GM12878 (cell line): ENCODE results near the gene MLEC. TPM values are rescaled to one million over a fixed set of nuclear protein-coding genes. Genes with fewer than 3 reads are reported as not detected.

Experiments
- ATAC-seq: fragments of 200-7000 bp; cut with Tn5 transposase; 3 replicates; pipeline ENCODE4 v1.9.1; 2020; ENCODE audit warnings: mild to moderate bottlenecking, moderate library complexity
- BruUV-seq: library from RNA; stranded (reverse); fragments of 400-500 nt; replicated peaks from 2 replicates; lab custom pipeline; 2021; lab: Mats Ljungman, UMichigan
- CTCF ChIA-PET: fragments of 300-600 bp; sonication (Branson Sonifier 250); formaldehyde crosslinking; extraction: SDS; loops from one replicate; lab custom pipeline; 2021; ENCODE audit warnings: inconsistent platforms; lab: Yijun Ruan, JAX
- POLR2A ChIA-PET: fragments of 350-600 bp; formaldehyde crosslinking; extraction: SDS; loops from one replicate; lab custom pipeline; 2021; ENCODE audit warnings: inconsistent platforms; lab: Charles Lee
- RAD21 ChIA-PET: fragments of 300-600 bp; sonication (Branson Sonifier 250); formaldehyde crosslinking; loops from one replicate; lab custom pipeline; 2023; ENCODE audit warnings: antibody characterized with exemption; ENCODE audit not compliant: unreplicated experiment; lab: Charles Lee
- SMC1A ChIA-PET: fragments of 300-600 bp; sonication (Branson Sonifier 250); formaldehyde crosslinking; loops from one replicate; lab custom pipeline; 2023; ENCODE audit not compliant: unreplicated experiment, uncharacterized antibody; lab: Charles Lee
- DNase-seq: peaks from one replicate; pipeline ENCODE4 v3.0.0-alpha.2; 2011; ENCODE audit warnings: low read depth, low spot score
- FAIRE-seq: peaks from 3 replicates; lab custom pipeline; 2011; peaks lifted over from hg19 to GRCh38; lab: Jason Lieb, UNC
- H2AFZ ChIP-seq: 2 replicates; pipeline ENCODE4 v1.6.0; 2011; ENCODE audit warnings: low read depth, low read length, control low read depth; ENCODE audit not compliant: control insufficient read depth
- H3K27ac ChIP-seq: 2 replicates; pipeline ENCODE4 v1.5.1; 2011; ENCODE audit warnings: control low read depth; ENCODE audit not compliant: control insufficient read depth, insufficient read depth
- H3K27me3 ChIP-seq, 2 experiments: replicated peaks in 1 of 2; 2 replicates each; pipeline versions ENCODE4 v1.6.0 to v1.6.1; 2011; ENCODE audit warnings: low read length in 1 of 2; ENCODE audit not compliant: control insufficient read depth in 2 of 2, insufficient read depth in 2 of 2
- H3K36me3 ChIP-seq, 2 experiments: 2 replicates each; pipeline ENCODE4 v1.5.1; 2011; ENCODE audit warnings: low read length in 1 of 2; ENCODE audit not compliant: control insufficient read depth in 2 of 2, insufficient read depth in 2 of 2
- H3K4me1 ChIP-seq: 2 replicates; pipeline ENCODE4 v1.6.1; 2011; ENCODE audit warnings: mild to moderate bottlenecking, low read length, moderate library complexity, mixed read lengths; ENCODE audit not compliant: control insufficient read depth, insufficient read depth
- H3K4me2 ChIP-seq: 2 replicates; pipeline ENCODE4 v1.6.0; 2011; ENCODE audit warnings: control low read depth; ENCODE audit not compliant: control insufficient read depth, insufficient read depth
- H3K4me3 ChIP-seq: fragments of 200-600 bp; sonication (generic); 2 replicates; pipeline ENCODE4 v1.5.1; 2016
- H3K79me2 ChIP-seq: 2 replicates; pipeline ENCODE4 v1.6.0; 2011; ENCODE audit warnings: low read length; ENCODE audit not compliant: control insufficient read depth, insufficient read depth
- H3K9ac ChIP-seq: 2 replicates; pipeline ENCODE4 v1.8.0; 2011; ENCODE audit warnings: low read length, control low read depth, mixed read lengths; ENCODE audit not compliant: control insufficient read depth, insufficient read depth
- H3K9me3 ChIP-seq: replicated peaks from 3 replicates; pipeline ENCODE4 v1.5.1; 2011; ENCODE audit warnings: mild to moderate bottlenecking, low read length; ENCODE audit not compliant: control insufficient read depth, insufficient read depth
- H4K20me1 ChIP-seq: 2 replicates; pipeline ENCODE4 v1.6.0; 2011; ENCODE audit not compliant: control insufficient read depth, insufficient read depth
- IRF4 ChIP-seq: IDR thresholded peaks from 2 replicates; pipeline ENCODE4 v1.6.1; 2011; ENCODE audit warnings: low read depth, low read length
- NR2C2 ChIP-seq: IDR thresholded peaks from 2 replicates; pipeline ENCODE4 v1.6.1; 2011; ENCODE audit warnings: borderline replicate concordance, low read depth; ENCODE audit not compliant: control insufficient read depth, insufficient read length
- PML ChIP-seq: IDR thresholded peaks from 2 replicates; pipeline ENCODE4 v1.6.1; 2012; ENCODE audit warnings: low read length, inconsistent platforms
- SUPT20H ChIP-seq: IDR thresholded peaks from 2 replicates; pipeline ENCODE4 v1.6.1; 2011; ENCODE audit warnings: low read depth, mild to moderate bottlenecking, low read length, moderate library complexity, borderline replicate concordance; ENCODE audit not compliant: control insufficient read depth
- WGBS: methylation state at CpG from one replicate; pipeline ENCODE4 v1.1.6; 2016; ENCODE audit warnings: low lambda C conversion rate; ENCODE audit not compliant: insufficient replicate concordance, insufficient coverage; ENCODE audit errors: missing lambda C conversion rate; 5-methylcytosine and 5-hydroxymethylcytosine counted together
- in situ Hi-C: fragments of 300-500 bp; cut with MboI; formaldehyde crosslinking; loops from 9 replicates; pipeline ENCODE4 v1.14.3; 2018; ENCODE audit warnings: mixed read lengths
- intact Hi-C: fragments of 100-400 bp; cut with micrococcal nuclease; formaldehyde crosslinking; loops from one replicate; pipeline ENCODE4 v1.14.2; 2022; ENCODE audit not compliant: unreplicated experiment
- polyA plus RNA-seq, 11 experiments: library from polyadenylated mRNA; depleted of rRNA in 4 of 11; unstranded in 6 of 11; stranded (reverse) in 5 of 11; fragments of >200 nt; fragmentation: Nextera tagmentation in 4 of 11; fragmentation: Illumina TruSeq in 1 of 11; extraction: Ambion mirVana in 4 of 11; extraction: Trizol in 1 of 11; gene quantifications; 1 replicate in 1 of 11; 2 replicates in 10 of 11; pipeline versions ENCODE4 v1.2.1 to v1.2.3, GENCODE V29; 2011 to 2016; ENCODE audit warnings: inconsistent platforms in 2 of 11, missing spikeins in 2 of 11, low read depth in 1 of 11
- total RNA-seq, 4 experiments: library from RNA; depleted of rRNA in 3 of 4; stranded (reverse); fragments of >200 nt in 3 of 4; fragmentation: Illumina TruSeq in 1 of 4; extraction: Trizol in 1 of 4; gene quantifications; 2 replicates each; pipeline versions ENCODE4 v1.2.1 to v1.2.3, GENCODE V29; 2013 to 2021

MLEC gene
- total and polyA plus RNA-seq, 10 of the 15 experiments (the other 5 are each of a cell fraction or from before 2014, with no cell fraction given) = 26.7 to 172 (median 103) TPM

DNA sequence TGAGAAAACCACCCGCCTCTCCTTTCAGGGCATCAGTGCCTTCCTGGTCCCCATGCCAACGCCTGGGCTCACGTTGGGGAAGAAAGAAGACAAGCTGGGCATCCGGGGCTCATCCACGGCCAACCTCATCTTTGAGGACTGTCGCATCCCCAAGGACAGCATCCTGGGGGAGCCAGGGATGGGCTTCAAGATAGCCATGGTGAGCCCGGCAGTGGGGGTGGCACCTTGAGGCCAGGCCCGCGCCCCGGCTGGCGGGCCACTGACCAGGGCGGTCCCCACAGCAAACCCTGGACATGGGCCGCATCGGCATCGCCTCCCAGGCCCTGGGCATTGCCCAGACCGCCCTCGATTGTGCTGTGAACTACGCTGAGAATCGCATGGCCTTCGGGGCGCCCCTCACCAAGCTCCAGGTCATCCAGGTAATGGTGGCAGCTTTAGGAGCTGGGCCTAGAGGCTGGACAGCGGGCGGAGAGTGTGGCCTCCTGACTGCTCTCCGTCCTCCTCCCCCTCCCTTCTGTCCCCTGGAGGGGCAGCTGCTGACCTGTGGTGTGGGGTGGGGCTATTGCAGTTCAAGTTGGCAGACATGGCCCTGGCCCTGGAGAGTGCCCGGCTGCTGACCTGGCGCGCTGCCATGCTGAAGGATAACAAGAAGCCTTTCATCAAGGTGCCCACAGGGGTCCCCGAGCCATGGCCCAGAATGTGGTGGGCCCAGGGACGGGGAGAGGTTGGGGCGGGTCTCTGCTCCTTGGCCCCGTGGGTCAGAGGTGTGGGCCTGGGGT lies 51.5 kb downstream of the MLEC start (continued):
- TF ChIP-seq PML = no peak
- TF ChIP-seq SUPT20H = no peak

DNA sequence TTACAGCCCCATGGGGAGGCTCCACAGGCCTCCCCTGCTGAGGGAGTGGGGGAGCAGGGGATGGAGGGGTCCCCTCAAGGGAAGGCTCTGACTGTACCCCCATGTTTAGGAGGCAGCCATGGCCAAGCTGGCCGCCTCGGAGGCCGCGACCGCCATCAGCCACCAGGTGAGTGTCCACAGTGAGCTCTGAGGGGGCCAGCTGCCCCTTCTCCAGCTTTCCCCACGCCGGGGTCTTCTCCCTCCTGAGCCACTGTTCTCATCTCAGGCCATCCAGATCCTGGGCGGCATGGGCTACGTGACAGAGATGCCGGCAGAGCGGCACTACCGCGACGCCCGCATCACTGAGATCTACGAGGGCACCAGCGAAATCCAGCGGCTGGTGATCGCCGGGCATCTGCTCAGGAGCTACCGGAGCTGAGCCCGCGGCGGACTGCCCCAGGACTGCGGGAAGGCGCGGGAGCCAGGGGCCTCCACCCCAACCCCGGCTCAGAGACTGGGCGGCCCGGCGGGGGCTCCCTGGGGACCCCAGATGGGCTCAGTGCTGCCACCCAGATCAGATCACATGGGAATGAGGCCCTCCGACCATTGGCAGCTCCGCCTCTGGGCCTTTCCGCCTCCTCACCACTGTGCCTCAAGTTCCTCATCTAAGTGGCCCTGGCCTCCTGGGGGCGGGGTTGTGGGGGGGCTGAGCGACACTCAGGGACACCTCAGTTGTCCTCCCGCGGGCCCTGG lies 52.2 kb downstream of the MLEC start:
- no peaks in the 10 kb centered on the region for H3K27me3 ChIP-seq
- no peak for ATAC-seq
- no peak for DNase-seq
- H4K20me1 ChIP-seq = no peaks in the 10 kb centered on the region
- in situ Hi-C loops (no loop called here), intact Hi-C loops (no loop called here)
- RAD21 ChIA-PET = no interaction called here
- FAIRE-seq = no peak
- no peak overlapping the region for H2AFZ ChIP-seq
- WGBS = 76% methylated on average over 35 of the region's 38 CpGs
- no peaks in the 10 kb centered on the region for H3K79me2 ChIP-seq
- SMC1A ChIA-PET = no interaction called here
- BruUV-seq = TSS peak; percentile 52
- H3K4me2 ChIP-seq = no peak overlapping the region
- H3K27ac ChIP-seq = no peak overlapping the region
- H3K36me3 ChIP-seq = no peaks in the 10 kb centered on the region
- no peak overlapping the region for H3K4me3 ChIP-seq
- no peaks in the 10 kb centered on the region for H3K4me1 ChIP-seq
- no peaks in the 10 kb centered on the region for H3K9me3 ChIP-seq
- TF ChIP-seq IRF4 (no peak), NR2C2 (no peak)
- CTCF ChIA-PET = no interaction called here
- no peak overlapping the region for H3K9ac ChIP-seq
- POLR2A ChIA-PET = interaction anchor here (0.6 kb wide), 1 partner anchor 135 kb away, joined by 4 read pairs; no protein-coding TSS in a partner anchor
